HepG2 (cell line): Measurements from ENCODE around the gene SFXN2. TPM values are rescaled to one million over a fixed set of nuclear protein-coding genes. Genes with fewer than 3 reads are reported as not detected.

Source experiments
- GFI1 ChIP-seq: sonication (generic); formaldehyde crosslinking; IDR thresholded peaks from 2 replicates; pipeline ENCODE4 v1.5.0; 2020; ENCODE audit warnings: missing genetic modification reagents, mild to moderate bottlenecking, borderline replicate concordance
- HDAC1 ChIP-seq: sonication (generic); formaldehyde crosslinking; IDR thresholded peaks from 2 replicates; pipeline ENCODE4 v1.5.1; 2020; ENCODE audit warnings: mild to moderate bottlenecking, missing genetic modification reagents
- JUNB ChIP-seq: sonication (generic); formaldehyde crosslinking; IDR thresholded peaks from 2 replicates; pipeline ENCODE4 v1.8.0; 2022; ENCODE audit warnings: missing genetic modification reagents, mild to moderate bottlenecking, borderline replicate concordance
- KLF11 ChIP-seq: IDR thresholded peaks from 2 replicates; pipeline ENCODE4 v1.6.1; 2016; ENCODE audit warnings: missing compliant biosample characterization
- MAFF ChIP-seq: IDR thresholded peaks from 2 replicates; pipeline ENCODE4 v1.6.1; 2011; ENCODE audit warnings: low read depth, low read length, improper control_type of control experiment
- MAFK ChIP-seq, 2 experiments: IDR thresholded peaks in 1 of 2; conservative IDR thresholded peaks in 1 of 2; 2 replicates each; pipeline ENCODE4 v1.6.1; 2011; ENCODE audit warnings: improper control_type of control experiment in 2 of 2, low read length in 2 of 2
- PITX1 ChIP-seq: sonication (generic); formaldehyde crosslinking; IDR thresholded peaks from 2 replicates; pipeline ENCODE4 v1.5.1; 2020; ENCODE audit warnings: mild to moderate bottlenecking, missing genetic modification reagents
- RAD21 ChIP-seq: fragments of 450-650 bp; formaldehyde crosslinking; IDR thresholded peaks from 2 replicates; pipeline ENCODE4 v1.5.0; 2020; ENCODE audit warnings: mild to moderate bottlenecking
- RBAK ChIP-seq: sonication (generic); formaldehyde crosslinking; IDR thresholded peaks from 2 replicates; pipeline ENCODE4 v1.5.1; 2020; ENCODE audit warnings: mild to moderate bottlenecking, missing genetic modification reagents
- RFXAP ChIP-seq: sonication (generic); formaldehyde crosslinking; IDR thresholded peaks from 2 replicates; pipeline ENCODE4 v1.4.0; 2020; ENCODE audit warnings: missing genetic modification reagents, borderline replicate concordance
- SMAD3 ChIP-seq: sonication (generic); formaldehyde crosslinking; IDR thresholded peaks from 2 replicates; pipeline ENCODE4 v1.4.0; 2020; ENCODE audit warnings: missing genetic modification reagents
- SMC3 ChIP-seq: IDR thresholded peaks from 2 replicates; pipeline ENCODE4 v1.6.1; 2011; ENCODE audit warnings: low read length, improper control_type of control experiment
- SMYD3 ChIP-seq: sonication (generic); formaldehyde crosslinking; IDR thresholded peaks from 2 replicates; pipeline ENCODE4 v1.8.1; 2023; ENCODE audit warnings: mild to moderate bottlenecking, missing genetic modification reagents
- SRSF9 ChIP-seq: fragments of 200-400 bp; formaldehyde crosslinking; IDR thresholded peaks from 2 replicates; pipeline ENCODE4 v1.6.1; 2018; ENCODE audit warnings: borderline replicate concordance, mild to moderate bottlenecking, low read depth, low read length; ENCODE audit not compliant: insufficient read depth, poor library complexity, severe bottlenecking
- STAG1 ChIP-seq: sonication (generic); formaldehyde crosslinking; IDR thresholded peaks from 2 replicates; pipeline ENCODE4 v1.4.0; 2020; ENCODE audit warnings: missing genetic modification reagents
- TCF12 ChIP-seq, 2 experiments: fragments of 450-650 bp in 1 of 2; sonication (generic) in 1 of 2; formaldehyde crosslinking in 1 of 2; IDR thresholded peaks; 2 replicates each; pipeline versions ENCODE4 v1.6.1 to v1.8.0; 2017 to 2022; ENCODE audit warnings: antibody characterized with exemption in 1 of 2, mild to moderate bottlenecking in 1 of 2, missing genetic modification reagents in 1 of 2, moderate library complexity in 1 of 2
- ZFYVE20 ChIP-seq: sonication (generic); formaldehyde crosslinking; IDR thresholded peaks from 2 replicates; pipeline ENCODE4 v1.8.0; 2023; ENCODE audit warnings: low read depth, mild to moderate bottlenecking, moderate library complexity, missing genetic modification reagents, borderline replicate concordance
- ZNF234 ChIP-seq: sonication (generic); formaldehyde crosslinking; conservative IDR thresholded peaks from 2 replicates; pipeline ENCODE4 v1.5.1; 2020; ENCODE audit warnings: mild to moderate bottlenecking, missing genetic modification reagents
- ZNF350 ChIP-seq: sonication (generic); formaldehyde crosslinking; IDR thresholded peaks from 2 replicates; pipeline ENCODE4 v1.4.0; 2020; ENCODE audit warnings: mild to moderate bottlenecking, low read depth, missing genetic modification reagents, borderline replicate concordance
- ZNF468 ChIP-seq: sonication (generic); formaldehyde crosslinking; IDR thresholded peaks from 2 replicates; pipeline ENCODE4 v1.8.0; 2022; ENCODE audit warnings: mild to moderate bottlenecking, moderate library complexity, missing genetic modification reagents
- polyA plus RNA-seq, 8 experiments: library from polyadenylated mRNA; depleted of rRNA in 3 of 8; stranded (reverse) in 7 of 8; unstranded in 1 of 8; fragments of >200 nt; fragmentation: Illumina TruSeq in 4 of 8; extraction: Trizol in 4 of 8; gene quantifications; 2 replicates each; pipeline versions ENCODE4 v1.2.1 to v1.2.3, GENCODE V29; 2011 to 2016; ENCODE audit warnings: low read depth in 4 of 8, missing spikeins in 1 of 8, mixed read lengths in 1 of 8; ENCODE audit not compliant: insufficient read depth in 1 of 8
- total RNA-seq, 5 experiments: library from RNA; depleted of rRNA; stranded (reverse); fragments of >200 nt; fragmentation: Illumina TruSeq; extraction: Trizol; gene quantifications; 2 replicates each; pipeline ENCODE4 v1.2.3, GENCODE V29; 2016; ENCODE audit warnings: low read depth in 1 of 5
- TF ChIP-seq, protein P1 (sequence below): sonication (generic); formaldehyde crosslinking; IDR thresholded peaks from 2 replicates; pipeline ENCODE4 v1.4.0; 2020; ENCODE audit warnings: mild to moderate bottlenecking, missing genetic modification reagents
- TF ChIP-seq, protein P2 (sequence below): sonication (generic); formaldehyde crosslinking; IDR thresholded peaks from 2 replicates; pipeline ENCODE4 v1.4.0; 2020; ENCODE audit warnings: missing genetic modification reagents; ENCODE audit errors: not compliant biosample characterization
- TF ChIP-seq, protein P3 (sequence below): IDR thresholded peaks from 2 replicates; pipeline ENCODE4 v1.6.1; 2018; ENCODE audit warnings: missing genetic modification reagents, mild to moderate bottlenecking, missing compliant biosample characterization
- TF ChIP-seq, protein P4 (sequence below): IDR thresholded peaks from 2 replicates; pipeline ENCODE4 v1.6.1; 2016; ENCODE audit warnings: missing biosample characterization, missing genetic modification reagents, low read depth
- TF ChIP-seq, protein P5 (sequence below): sonication (generic); formaldehyde crosslinking; IDR thresholded peaks from 2 replicates; pipeline ENCODE4 v1.5.0; 2020; ENCODE audit warnings: missing genetic modification reagents, mild to moderate bottlenecking, borderline replicate concordance

SFXN2 gene
- total and polyA plus RNA-seq, 2 of the 13 experiments (the other 11 are each of a cell fraction or from before 2014, with no cell fraction given) = 12.8 to 21.1 TPM

DNA sequence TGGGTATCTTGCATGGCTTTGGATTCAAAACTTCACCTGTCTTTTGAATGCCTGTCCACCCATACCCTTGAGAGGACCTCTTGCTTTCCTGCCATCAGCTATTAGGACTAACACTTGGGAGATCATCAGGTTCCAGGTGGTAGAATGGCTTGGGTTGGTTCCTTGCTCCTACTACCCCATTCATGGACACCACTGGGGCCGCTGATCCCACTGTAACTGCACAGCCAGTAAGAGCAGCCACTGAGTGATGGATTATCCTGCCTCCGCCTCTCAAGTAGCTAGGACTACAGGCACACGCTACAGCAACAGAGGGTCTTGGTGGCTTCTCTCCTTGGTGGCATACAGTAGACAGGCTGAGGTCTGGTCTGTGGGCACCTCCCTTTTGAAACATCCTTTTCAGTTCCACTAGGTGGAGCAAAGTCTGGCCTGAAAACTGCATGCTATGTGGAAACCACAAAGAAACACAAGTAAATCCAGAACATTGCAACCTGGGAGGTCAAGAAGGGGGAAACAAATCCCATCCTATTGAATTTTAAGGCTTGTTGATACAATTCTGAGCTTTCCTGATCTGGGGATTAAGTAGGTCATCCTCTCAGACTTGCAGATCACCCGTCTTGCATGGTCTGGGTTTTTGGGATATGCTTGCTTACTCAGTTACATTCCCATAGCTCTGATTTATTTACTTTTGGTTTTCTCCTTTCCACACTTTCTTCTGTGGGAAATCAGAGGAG lies 38.7 kb downstream of the SFXN2 start (continued):
- no peak for TF ChIP-seq RFXAP (CRISPR knock-in tag)
- TF ChIP-seq SMAD3 (CRISPR knock-in tag) = no peak
- TF ChIP-seq, protein P1, sequence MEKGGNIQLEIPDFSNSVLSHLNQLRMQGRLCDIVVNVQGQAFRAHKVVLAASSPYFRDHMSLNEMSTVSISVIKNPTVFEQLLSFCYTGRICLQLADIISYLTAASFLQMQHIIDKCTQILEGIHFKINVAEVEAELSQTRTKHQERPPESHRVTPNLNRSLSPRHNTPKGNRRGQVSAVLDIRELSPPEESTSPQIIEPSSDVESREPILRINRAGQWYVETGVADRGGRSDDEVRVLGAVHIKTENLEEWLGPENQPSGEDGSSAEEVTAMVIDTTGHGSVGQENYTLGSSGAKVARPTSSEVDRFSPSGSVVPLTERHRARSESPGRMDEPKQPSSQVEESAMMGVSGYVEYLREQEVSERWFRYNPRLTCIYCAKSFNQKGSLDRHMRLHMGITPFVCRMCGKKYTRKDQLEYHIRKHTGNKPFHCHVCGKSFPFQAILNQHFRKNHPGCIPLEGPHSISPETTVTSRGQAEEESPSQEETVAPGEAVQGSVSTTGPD = no peak
- TF ChIP-seq RBAK (CRISPR knock-in tag) = no peak
- no peak for TF ChIP-seq SMYD3 (CRISPR knock-in tag)
- no peak for TF ChIP-seq ZFYVE20 (CRISPR knock-in tag)
- TF ChIP-seq PITX1 (CRISPR knock-in tag) = no peak
- TF ChIP-seq, protein P2, sequence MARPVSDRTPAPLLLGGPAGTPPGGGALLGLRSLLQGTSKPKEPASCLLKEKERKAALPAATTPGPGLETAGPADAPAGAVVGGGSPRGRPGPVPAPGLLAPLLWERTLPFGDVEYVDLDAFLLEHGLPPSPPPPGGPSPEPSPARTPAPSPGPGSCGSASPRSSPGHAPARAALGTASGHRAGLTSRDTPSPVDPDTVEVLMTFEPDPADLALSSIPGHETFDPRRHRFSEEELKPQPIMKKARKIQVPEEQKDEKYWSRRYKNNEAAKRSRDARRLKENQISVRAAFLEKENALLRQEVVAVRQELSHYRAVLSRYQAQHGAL = no peak
- TF ChIP-seq HDAC1 = no peak
- TF ChIP-seq MAFF = 0 out of 2 replicates have a peak, but pooled peaks have one; percentile 27
- peak; percentile 67 for TF ChIP-seq STAG1 (CRISPR knock-in tag)
- no peak for TF ChIP-seq ZNF234
- TF ChIP-seq KLF11 = no peak
- no peak for TF ChIP-seq JUNB
- TF ChIP-seq MAFK (conservative IDR thresholded peaks at IDR 0.05 in 1 of 2, IDR thresholded peaks at IDR 0.05 in 1 of 2; ENCODE audit: low read length in 2 of 2) = 0 out of 4 replicates have a peak, but pooled peaks of 1 of the 2 experiments have one; percentile 8
- TF ChIP-seq, protein P3, sequence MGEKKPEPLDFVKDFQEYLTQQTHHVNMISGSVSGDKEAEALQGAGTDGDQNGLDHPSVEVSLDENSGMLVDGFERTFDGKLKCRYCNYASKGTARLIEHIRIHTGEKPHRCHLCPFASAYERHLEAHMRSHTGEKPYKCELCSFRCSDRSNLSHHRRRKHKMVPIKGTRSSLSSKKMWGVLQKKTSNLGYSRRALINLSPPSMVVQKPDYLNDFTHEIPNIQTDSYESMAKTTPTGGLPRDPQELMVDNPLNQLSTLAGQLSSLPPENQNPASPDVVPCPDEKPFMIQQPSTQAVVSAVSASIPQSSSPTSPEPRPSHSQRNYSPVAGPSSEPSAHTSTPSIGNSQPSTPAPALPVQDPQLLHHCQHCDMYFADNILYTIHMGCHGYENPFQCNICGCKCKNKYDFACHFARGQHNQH (CRISPR knock-in tag) = no peak
- TF ChIP-seq ZNF350 = no peak
- peak; percentile 68 for TF ChIP-seq RAD21 (CRISPR knock-in tag)
- no peak for TF ChIP-seq ZNF468 (CRISPR knock-in tag)
- TF ChIP-seq, protein P4, sequence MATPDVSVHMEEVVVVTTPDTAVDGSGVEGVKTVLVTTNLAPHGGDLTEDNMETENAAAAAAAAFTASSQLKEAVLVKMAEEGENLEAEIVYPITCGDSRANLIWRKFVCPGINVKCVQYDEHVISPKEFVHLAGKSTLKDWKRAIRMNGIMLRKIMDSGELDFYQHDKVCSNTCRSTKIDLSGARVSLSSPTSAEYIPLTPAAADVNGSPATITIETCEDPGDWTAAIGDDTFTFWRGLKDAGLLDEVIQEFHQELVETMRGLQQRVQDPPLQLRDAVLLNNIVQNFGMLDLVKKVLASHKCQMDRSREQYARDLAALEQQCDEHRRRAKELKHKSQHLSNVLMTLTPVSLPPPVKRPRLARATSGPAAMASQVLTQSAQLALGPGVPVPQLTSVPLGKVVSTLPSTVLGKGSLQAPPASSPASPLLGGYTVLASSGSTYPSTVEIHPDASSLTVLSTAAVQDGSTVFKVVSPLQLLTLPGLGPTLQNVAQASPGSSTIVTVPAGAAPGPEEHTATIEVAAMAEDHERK (CRISPR knock-in tag) = no peak
- TF ChIP-seq GFI1 (CRISPR knock-in tag) = peak; percentile 79; the same call in 1 of the 2 replicates
- no peak for TF ChIP-seq TCF12 (IDR thresholded peaks at IDR 0.05)
- TF ChIP-seq TCF12 (CRISPR knock-in tag; IDR thresholded peaks at IDR 0.05) = no peak
- peak; percentile 86 for TF ChIP-seq SMC3
- TF ChIP-seq, protein P5, sequence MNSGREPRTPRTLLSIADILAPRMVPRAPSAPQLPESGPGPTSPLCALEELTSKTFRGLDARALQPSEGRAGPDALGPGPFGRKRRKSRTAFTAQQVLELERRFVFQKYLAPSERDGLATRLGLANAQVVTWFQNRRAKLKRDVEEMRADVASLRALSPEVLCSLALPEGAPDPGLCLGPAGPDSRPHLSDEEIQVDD (CRISPR knock-in tag) = 0 out of 2 replicates have a peak, but pooled peaks have one; percentile 28
- TF ChIP-seq SRSF9 = no peak
